H1 (cell line): ENCODE data around the gene BPGM. TPM values are rescaled to one million over a fixed set of nuclear protein-coding genes. Genes with fewer than 3 reads are reported as not detected.

ENCODE experiments used
- CHD2 ChIP-seq: IDR thresholded peaks from 2 replicates; pipeline ENCODE4 v1.6.1; 2012; ENCODE audit warnings: low read length, improper control_type of control experiment
- HDAC6 ChIP-seq: IDR thresholded peaks from one replicate; pipeline ENCODE4 v1.7.1; 2012; ENCODE audit warnings: low read depth, mild to moderate bottlenecking, inconsistent platforms, low read length, moderate library complexity
- PHF8 ChIP-seq: fragments of 200-600 bp; sonication (generic); conservative IDR thresholded peaks from 2 replicates; pipeline ENCODE4 v1.7.1; 2012; ENCODE audit warnings: low read depth, mild to moderate bottlenecking, inconsistent platforms, low read length, moderate library complexity
- POU5F1 ChIP-seq: IDR thresholded peaks from 2 replicates; pipeline ENCODE4 v1.6.1; 2011; ENCODE audit warnings: low read depth, mild to moderate bottlenecking, low read length, moderate library complexity
- TCF12 ChIP-seq: IDR thresholded peaks from 2 replicates; pipeline ENCODE4 v1.6.1; 2011; ENCODE audit warnings: low read depth, mild to moderate bottlenecking, low read length
- USF2 ChIP-seq: IDR thresholded peaks from 2 replicates; pipeline ENCODE4 v1.6.1; 2011; ENCODE audit warnings: low read length, improper control_type of control experiment
- polyA plus RNA-seq, 7 experiments: library from polyadenylated mRNA; depleted of rRNA in 3 of 7; stranded (reverse) in 5 of 7; unstranded in 2 of 7; fragments of >200 nt in 5 of 7; fragments of 200-250 nt in 2 of 7; gene quantifications; 1 replicate in 5 of 7; 2 replicates in 1 of 7; 4 replicates in 1 of 7; pipeline versions ENCODE4 v1.2.1 to v1.2.3, GENCODE V29; 2011 to 2013; ENCODE audit warnings: missing spikeins in 2 of 7, mixed read lengths in 2 of 7
- total RNA-seq: library from RNA; stranded (reverse); fragmentation: NEBNext Ultra II Directional; extraction: Animal tissue kit (Norgen Biotek cat#: 25700); gene quantifications from 2 replicates; pipeline ENCODE4 v1.2.1, GENCODE V29; 2021

Gene BPGM
- total and polyA plus RNA-seq, 2 of the 8 experiments (the other 6 are each of a cell fraction or from before 2014, with no cell fraction given): 9.7 to 15.3 TPM

GRCh38 chr7:134613623-134614347 is 32.9 kb upstream of the BPGM start (continued):
- TF ChIP-seq TCF12 (no peak), POU5F1 (no peak), HDAC6 (no peak), USF2 (no peak), CHD2 (no peak), PHF8 (no peak)
